A549 (cell line): ENCODE data around the gene DPYD. TPM values are rescaled to one million over a fixed set of nuclear protein-coding genes. Genes with fewer than 3 reads are reported as not detected.

ENCODE experiments used
- ATAC-seq, 2 experiments: fragments of 200-7000 bp in 1 of 2; fragments of >200 bp in 1 of 2; cut with Nextera tagmentation in 1 of 2; cut with Tn5 transposase in 1 of 2; 3 replicates each; pipeline versions ENCODE4 v1.8.0 to v1.9.1; 2018 to 2020; ENCODE audit warnings: mild to moderate bottlenecking in 1 of 2, moderate library complexity in 1 of 2
- CTCF ChIA-PET: fragments of 300-600 bp; sonication (Branson Sonifier 250); formaldehyde crosslinking; extraction: SDS; loops from one replicate; lab custom pipeline; 2021; ENCODE audit warnings: antibody characterized with exemption, inconsistent platforms; lab: Yijun Ruan, JAX
- POLR2A ChIA-PET: fragments of 350-600 bp; formaldehyde crosslinking; extraction: SDS; loops from one replicate; lab custom pipeline; 2021; ENCODE audit warnings: antibody characterized with exemption, inconsistent platforms; lab: Yijun Ruan, JAX
- DNase-seq, 2 experiments: peaks; one replicate each; pipeline versions ENCODE4 v3.0.0 to v3.0.0-alpha.2; 2011 to 2016; ENCODE audit warnings: low read depth in 1 of 2, low spot score in 1 of 2
- FAIRE-seq: peaks from 2 replicates; lab custom pipeline; 2011; peaks lifted over from hg19 to GRCh38; lab: Jason Lieb, UNC
- H3K27ac ChIP-seq, 2 experiments: fragments of >200 bp; sonication (Bioruptor Twin); formaldehyde crosslinking; 3 replicates each; pipeline ENCODE4 v1.5.1; 2016 to 2017
- H3K4me1 ChIP-seq: fragments of >200 bp; sonication (Bioruptor Twin); formaldehyde crosslinking; 3 replicates; pipeline ENCODE4 v1.6.1; 2016
- H3K4me2 ChIP-seq: fragments of >200 bp; sonication (Bioruptor Twin); formaldehyde crosslinking; 3 replicates; pipeline ENCODE4 v1.6.1; 2016
- H3K4me3 ChIP-seq: fragments of >200 bp; sonication (Bioruptor Twin); formaldehyde crosslinking; 3 replicates; pipeline ENCODE4 v1.5.1; 2016
- H3K9me3 ChIP-seq: fragments of >200 bp; sonication (Bioruptor Twin); formaldehyde crosslinking; 3 replicates; pipeline ENCODE4 v1.6.1; 2016
- BCL3 ChIP-seq: fragments of >200 bp; sonication (Bioruptor Twin); formaldehyde crosslinking; IDR thresholded peaks from 3 replicates; pipeline ENCODE4 v1.6.1; 2016
- CTCF ChIP-seq: fragments of >200 bp; sonication (Bioruptor Twin); formaldehyde crosslinking; IDR thresholded peaks from 3 replicates; pipeline ENCODE4 v1.5.1; 2016
- FOSB ChIP-seq: fragments of 250-450 bp; sonication (Bioruptor Pico); IDR thresholded peaks from 2 replicates; pipeline ENCODE4 v1.5.0; 2020; ENCODE audit warnings: mild to moderate bottlenecking, moderate library complexity
- GATA3 ChIP-seq: IDR thresholded peaks from 2 replicates; pipeline ENCODE4 v1.6.1; 2012; ENCODE audit warnings: borderline replicate concordance
- HES2 ChIP-seq: fragments of >200 bp; sonication (Bioruptor Twin); formaldehyde crosslinking; IDR thresholded peaks from 2 replicates; pipeline ENCODE4 v1.6.1; 2016
- HMGXB4 ChIP-seq: fragments of 250-450 bp; sonication (Bioruptor Pico); IDR thresholded peaks from 2 replicates; pipeline ENCODE4 v1.5.0; 2021; ENCODE audit warnings: mild to moderate bottlenecking, moderate library complexity, borderline replicate concordance
- HOXA7 ChIP-seq: fragments of 250-450 bp; sonication (Bioruptor Pico); IDR thresholded peaks from 2 replicates; pipeline ENCODE4 v1.5.0; 2020; ENCODE audit warnings: mild to moderate bottlenecking, moderate library complexity
- HOXB13 ChIP-seq: fragments of 250-450 bp; sonication (Bioruptor Pico); IDR thresholded peaks from 2 replicates; pipeline ENCODE4 v1.5.0; 2020; ENCODE audit warnings: low read depth, mild to moderate bottlenecking, moderate library complexity
- MAFK ChIP-seq: fragments of 450-650 bp; IDR thresholded peaks from 2 replicates; pipeline ENCODE4 v1.6.1; 2014; ENCODE audit not compliant: partially characterized antibody
- MAX ChIP-seq: IDR thresholded peaks from 2 replicates; pipeline ENCODE4 v1.6.1; 2012
- MAZ ChIP-seq: fragments of 150-350 bp; IDR thresholded peaks from 2 replicates; pipeline ENCODE4 v1.6.1; 2014; ENCODE audit warnings: antibody characterized with exemption, low read depth, low read length, borderline replicate concordance
- NR3C1 ChIP-seq: fragments of >200 bp; sonication (Bioruptor Twin); formaldehyde crosslinking; IDR thresholded peaks from 3 replicates; pipeline ENCODE4 v1.6.1; 2017
- POLR2A ChIP-seq: IDR thresholded peaks from 2 replicates; pipeline ENCODE4 v1.6.1; 2012; ENCODE audit warnings: mild to moderate bottlenecking, low read length
- POLR2AphosphoS2 ChIP-seq: conservative IDR thresholded peaks from 2 replicates; pipeline ENCODE4 v1.6.1; 2012; ENCODE audit warnings: low read length, improper control_type of control experiment, inconsistent platforms
- REST ChIP-seq: fragments of 200-600 bp; sonication (generic); IDR thresholded peaks from 2 replicates; pipeline ENCODE4 v1.6.1; 2016; ENCODE audit warnings: antibody characterized with exemption, mild to moderate bottlenecking, moderate library complexity
- RFX5 ChIP-seq: fragments of 450-650 bp; IDR thresholded peaks from 2 replicates; pipeline ENCODE4 v1.7.1; 2014; ENCODE audit warnings: antibody characterized with exemption, mild to moderate bottlenecking, moderate library complexity
- RNF2 ChIP-seq: fragments of 200-600 bp; sonication (generic); IDR thresholded peaks from 2 replicates; pipeline ENCODE4 v1.6.1; 2016; ENCODE audit warnings: low read depth, mild to moderate bottlenecking, antibody characterized with exemption, moderate library complexity, borderline replicate concordance
- SMC3 ChIP-seq: fragments of >200 bp; sonication (Bioruptor Twin); formaldehyde crosslinking; IDR thresholded peaks from 3 replicates; pipeline ENCODE4 v1.6.1; 2018; ENCODE audit warnings: inconsistent platforms
- TP53 ChIP-seq: fragments of 250-450 bp; sonication (Bioruptor Pico); IDR thresholded peaks from 2 replicates; pipeline ENCODE4 v1.5.0; 2021; ENCODE audit warnings: mild to moderate bottlenecking, moderate library complexity
- WGBS: methylation state at CpG from one replicate; pipeline ENCODE4 v1.1.6; 2017; ENCODE audit errors: missing lambda C conversion rate; 5-methylcytosine and 5-hydroxymethylcytosine counted together
- polyA plus RNA-seq, 4 experiments: library from polyadenylated mRNA; depleted of rRNA in 3 of 4; stranded (reverse); fragments of >200 nt; fragmentation: RNase III in 1 of 4; extraction: RNeasy Plus Mini Kit Qiagen cat#74134 plus additional on column Dnase treatment in 1 of 4; gene quantifications; 2 replicates in 3 of 4; 3 replicates in 1 of 4; pipeline ENCODE4 v1.2.3, GENCODE V29; 2011 to 2017

The DPYD gene
- polyA plus RNA-seq, 2 of the 4 experiments (the other 2 are of a cell fraction): 5.9 to 7.5 TPM

- ATAC-seq: no peak
- no peak for FAIRE-seq
- DNase-seq: no peak
- no peak for TF ChIP-seq HMGXB4 (CRISPR knock-in tag)
- TF ChIP-seq POLR2AphosphoS2: no peak
- H3K27ac ChIP-seq: no peak overlapping the region
- no peaks in the 10 kb centered on the region for H3K9me3 ChIP-seq
- H3K4me1 ChIP-seq: no peaks in the 10 kb centered on the region
- POLR2A ChIA-PET: no interaction called here
- no peak overlapping the region for H3K4me2 ChIP-seq
- CTCF ChIA-PET: no interaction called here
- H3K4me3 ChIP-seq: no peak overlapping the region
Measured at GRCh38 chr1:97441966-97442365, 478.9 kb downstream of the DPYD start.

GRCh38 chr1:97433824-97434177, 487.0 kb downstream of the DPYD start:
- no peaks in the 10 kb centered on the region for H3K4me1 ChIP-seq
- CTCF ChIA-PET: no interaction called here
- TF ChIP-seq NR3C1 (no peak), MAX (no peak), CTCF (no peak), TP53 (CRISPR knock-in tag) (no peak), REST (no peak), RFX5 (no peak), SMC3 (no peak), GATA3 (no peak), POLR2A (no peak), HOXA7 (CRISPR knock-in tag) (no peak), MAZ (no peak), BCL3 (no peak), FOSB (CRISPR knock-in tag) (no peak), RNF2 (no peak), HOXB13 (CRISPR knock-in tag) (no peak), HES2 (no peak), MAFK (no peak)
- DNase-seq (no peak), ATAC-seq (no peak), FAIRE-seq (no peak)
- no peak overlapping the region for H3K27ac ChIP-seq
- no peaks in the 10 kb centered on the region for H3K9me3 ChIP-seq
- no peak overlapping the region for H3K4me3 ChIP-seq
- H3K4me2 ChIP-seq: no peak overlapping the region
- whole genome bisulfite sequencing: 64% methylated on average over 2 of the region's 2 CpGs
- POLR2A ChIA-PET: no interaction called here
